NCI-H69 (cell line): Measurements from ENCODE around the gene LARP4B.

Experiments used
- DNase-seq: peaks from one replicate; lab custom pipeline; 2025; lab: John Stamatoyannopoulos, UW

LARP4B gene

DNA sequence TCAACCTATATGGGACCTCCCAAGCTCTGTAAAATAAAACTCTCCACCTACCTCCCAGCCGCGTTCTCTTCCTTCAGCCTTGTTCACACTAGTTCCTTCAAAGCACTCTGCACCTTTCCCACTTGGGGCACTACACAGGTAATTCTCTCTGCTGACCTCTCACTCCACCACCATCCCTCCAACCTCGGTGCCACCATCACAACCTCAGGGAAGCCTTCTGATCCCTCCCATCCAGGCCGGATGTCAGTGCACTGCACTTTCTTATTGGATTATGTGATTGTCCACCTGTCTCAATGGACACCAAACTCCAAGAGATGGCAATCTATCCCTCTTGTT lies 7.0 kb downstream of the LARP4B start:
- no peak for DNase-seq

DNA sequence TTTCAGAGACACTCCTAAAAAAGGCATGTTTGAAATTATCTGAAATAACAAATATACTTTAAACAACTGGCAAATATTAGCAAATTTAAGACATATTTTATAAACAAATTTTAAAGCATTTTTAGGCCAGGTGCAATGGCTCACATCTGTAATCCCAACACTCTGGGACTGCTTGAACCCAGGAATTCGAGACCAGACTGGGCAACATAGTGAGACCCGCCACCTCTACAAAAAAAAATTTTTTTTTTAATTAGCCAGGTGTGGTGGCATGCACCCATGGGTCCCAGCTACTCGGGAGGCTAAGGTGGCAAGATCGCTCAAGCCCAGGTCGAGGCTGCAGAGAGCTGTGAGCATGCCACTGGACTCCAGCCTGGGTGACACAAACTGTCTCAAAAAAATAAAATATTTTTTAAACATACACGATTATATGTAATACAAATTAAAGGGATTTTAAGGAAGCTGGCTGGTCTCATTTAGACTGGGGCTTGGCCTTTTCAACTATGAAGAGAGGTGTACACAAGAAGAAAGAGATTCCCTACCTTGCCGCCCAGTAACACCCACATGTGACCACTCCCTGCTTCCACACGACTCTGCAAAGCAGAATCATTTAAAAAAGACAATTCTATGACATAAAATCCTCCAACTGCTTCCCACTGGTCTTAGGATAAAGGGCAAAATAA lies 7.5 kb downstream of the LARP4B start:
- no peak for DNase-seq

DNA sequence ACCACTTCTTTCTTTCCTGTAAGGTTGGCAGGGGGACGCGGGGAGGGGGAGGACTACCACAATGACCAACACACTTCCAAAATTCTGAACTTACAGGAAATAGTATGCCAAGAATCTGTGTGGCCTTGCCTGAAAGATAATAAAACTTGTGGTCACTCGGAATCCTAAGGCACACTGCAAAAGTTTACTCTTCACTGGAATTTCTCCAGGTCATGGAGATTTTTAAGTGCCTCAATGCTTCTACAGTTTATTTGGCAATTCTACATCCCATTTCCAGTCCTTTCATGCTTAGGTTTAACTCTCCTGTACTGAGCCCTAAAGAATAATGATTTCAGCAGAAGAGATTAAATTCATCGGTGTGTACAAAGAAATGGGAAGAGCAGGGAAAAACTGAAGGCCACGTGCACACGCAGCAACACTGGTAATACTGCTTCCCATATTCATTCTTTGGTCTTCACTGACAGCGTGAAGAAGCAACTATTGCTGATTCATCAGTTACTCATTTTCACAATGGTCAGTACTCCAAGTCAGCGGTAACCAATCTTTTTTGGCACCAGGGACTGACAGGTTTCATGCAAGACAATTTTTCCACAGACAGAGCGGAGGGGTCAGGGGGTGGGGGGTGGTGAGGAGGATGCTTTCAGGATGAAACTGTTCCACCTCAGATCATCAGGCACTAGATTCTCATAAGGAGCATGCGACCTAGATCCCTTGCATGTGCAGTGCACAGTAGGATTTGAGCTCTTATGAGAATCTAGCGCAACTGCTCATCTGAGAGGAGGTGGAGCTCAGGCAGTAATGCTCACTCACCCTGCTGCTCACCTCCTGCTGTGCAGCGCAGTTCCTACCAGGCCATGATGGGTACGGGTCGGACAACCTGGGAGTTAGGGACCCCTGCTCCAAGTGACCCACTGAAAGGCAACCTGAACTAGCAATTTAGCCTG lies 9.8 kb downstream of the LARP4B start:
- DNase-seq: no peak

DNA sequence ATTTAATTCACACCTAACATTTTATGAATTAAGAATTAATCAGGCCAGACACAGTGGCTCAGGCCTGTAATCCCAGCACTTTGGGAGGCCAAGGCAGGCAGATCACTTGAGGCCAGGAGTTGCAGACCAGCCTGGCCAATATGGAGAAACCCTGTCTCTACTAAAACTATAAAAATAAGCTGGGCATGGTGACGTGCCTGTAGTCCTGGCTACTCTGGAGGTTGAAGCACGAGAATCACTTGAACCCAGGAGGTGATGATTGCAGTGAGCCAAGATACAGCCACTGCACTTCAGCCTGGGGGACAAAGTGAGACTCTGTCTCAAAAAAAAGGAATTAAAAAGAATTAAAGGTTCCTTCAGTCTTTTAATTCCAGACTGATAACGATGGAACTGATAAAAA lies 11.1 kb downstream of the LARP4B start:
- no peak for DNase-seq

DNA sequence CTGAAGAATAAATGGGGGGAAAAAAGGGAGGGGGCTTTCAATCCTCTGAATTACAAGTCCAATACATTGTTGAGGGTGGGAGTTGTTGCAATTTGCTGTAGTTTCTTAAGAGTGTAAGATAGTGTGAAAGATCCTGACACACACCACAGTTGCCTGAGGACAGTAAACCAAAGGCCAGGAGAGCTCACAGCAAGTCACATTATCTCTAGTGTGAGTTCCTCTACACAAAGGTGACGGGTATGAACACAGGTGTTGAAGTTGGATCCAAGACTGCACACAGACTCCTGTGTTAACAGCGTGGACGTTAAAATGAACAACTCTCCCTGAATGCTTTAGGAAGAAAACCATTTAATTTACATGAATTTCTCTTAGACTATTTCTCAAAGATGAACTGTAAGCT lies 12.0 kb downstream of the LARP4B start:
- DNase-seq: no peak

DNA sequence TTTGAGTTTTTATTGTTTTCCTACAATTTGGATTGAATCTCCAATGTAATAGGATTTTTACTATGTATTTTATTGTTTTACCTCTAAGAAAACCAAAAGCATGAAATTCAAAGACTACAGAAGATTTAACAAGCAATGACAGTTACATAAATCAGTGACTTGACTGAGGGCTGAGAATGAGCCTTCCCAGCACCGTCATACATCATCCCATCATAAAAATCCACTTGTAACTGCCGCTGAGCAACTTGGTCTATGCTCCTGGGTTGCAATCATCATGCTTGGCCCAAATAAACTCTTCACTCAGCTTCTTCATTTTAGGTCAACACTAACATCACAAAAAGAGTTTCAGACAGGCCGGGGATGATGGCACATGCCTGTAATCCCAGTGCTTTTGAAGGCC lies 13.5 kb downstream of the LARP4B start:
- DNase-seq: no peak

DNA sequence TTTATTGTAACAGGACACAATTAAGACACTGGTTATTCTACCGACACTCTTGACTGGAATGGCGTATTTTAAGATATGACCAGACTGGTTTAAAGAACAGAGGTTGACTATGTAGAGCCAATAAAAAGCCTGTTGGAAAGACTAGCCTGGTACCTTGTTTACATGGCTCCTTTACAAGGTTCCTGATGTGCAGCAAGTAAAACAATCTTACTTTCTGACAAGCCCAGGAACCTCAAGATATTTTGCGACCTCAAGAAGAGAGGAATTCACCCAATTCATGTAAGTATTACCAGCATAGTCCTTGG lies 14.1 kb downstream of the LARP4B start:
- DNase-seq: no peak

DNA sequence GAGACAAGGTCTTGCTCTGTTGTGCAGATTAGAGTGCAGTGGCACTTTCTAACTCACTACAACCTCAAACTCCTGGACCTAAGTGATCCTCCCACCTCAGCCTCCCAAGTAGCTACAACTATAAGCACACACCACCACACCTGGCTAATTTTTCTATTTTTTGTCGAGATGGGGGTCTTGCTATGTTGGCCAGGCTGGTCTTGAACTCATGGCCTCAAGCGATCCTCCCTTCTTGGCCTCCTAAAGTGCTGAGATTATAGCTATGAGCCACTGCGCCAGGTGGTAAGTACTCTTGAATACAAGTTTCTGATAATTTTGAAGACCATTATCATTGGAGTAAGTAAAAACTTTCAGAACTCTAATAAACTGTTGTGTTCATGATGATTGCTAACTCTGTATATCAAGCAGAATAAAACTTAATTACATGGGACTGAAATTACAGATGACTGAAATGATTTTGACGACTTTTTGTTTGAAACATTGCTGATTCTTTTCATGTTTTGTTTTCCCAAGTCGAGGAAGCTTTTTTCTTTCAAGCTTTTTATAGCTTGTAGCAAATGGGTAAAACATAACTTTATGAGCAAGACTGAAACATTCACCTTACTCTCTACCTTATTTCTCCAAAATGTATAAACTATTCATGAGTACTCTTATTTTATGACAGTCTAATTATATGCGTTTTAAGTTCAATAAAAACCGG lies 14.6 kb downstream of the LARP4B start:
- DNase-seq: no peak

DNA sequence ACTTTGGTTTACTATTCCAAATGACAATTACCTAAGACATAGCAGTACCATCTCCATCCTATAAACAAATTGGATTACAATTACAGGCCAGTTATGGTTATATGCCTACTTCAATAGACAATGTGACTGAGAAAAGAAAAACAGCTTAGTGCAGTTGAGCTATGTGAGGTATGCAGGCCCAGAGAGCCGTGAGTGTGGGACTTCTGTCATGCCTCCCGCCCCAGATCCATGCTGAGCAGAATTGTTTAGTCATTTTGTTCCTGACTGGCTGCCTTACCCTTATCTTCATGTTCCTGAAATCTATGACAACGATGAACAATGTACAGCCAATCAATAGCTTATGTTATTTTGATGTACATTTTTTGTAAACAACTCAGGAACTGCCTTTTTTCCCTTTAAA lies 21.7 kb downstream of the LARP4B start:
- no peak for DNase-seq

DNA sequence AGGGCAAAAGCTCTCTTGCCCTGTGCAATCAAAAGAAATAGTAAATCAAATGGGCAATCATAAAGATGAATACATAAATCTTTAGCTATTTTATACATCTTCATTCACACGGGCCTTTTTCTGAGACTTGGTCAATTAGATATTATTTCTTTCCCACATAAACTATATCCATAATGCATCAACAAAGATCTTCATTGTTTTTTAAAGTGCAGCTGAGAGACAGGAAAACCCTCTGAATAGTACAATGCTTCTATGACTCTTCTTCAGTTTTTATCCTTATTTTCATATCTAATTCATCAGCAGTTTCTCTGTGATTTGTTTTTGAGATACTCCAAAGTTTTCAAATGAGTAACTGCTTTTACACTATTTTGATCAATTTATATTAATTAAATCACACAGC lies 25.5 kb downstream of the LARP4B start:
- no peak for DNase-seq

DNA sequence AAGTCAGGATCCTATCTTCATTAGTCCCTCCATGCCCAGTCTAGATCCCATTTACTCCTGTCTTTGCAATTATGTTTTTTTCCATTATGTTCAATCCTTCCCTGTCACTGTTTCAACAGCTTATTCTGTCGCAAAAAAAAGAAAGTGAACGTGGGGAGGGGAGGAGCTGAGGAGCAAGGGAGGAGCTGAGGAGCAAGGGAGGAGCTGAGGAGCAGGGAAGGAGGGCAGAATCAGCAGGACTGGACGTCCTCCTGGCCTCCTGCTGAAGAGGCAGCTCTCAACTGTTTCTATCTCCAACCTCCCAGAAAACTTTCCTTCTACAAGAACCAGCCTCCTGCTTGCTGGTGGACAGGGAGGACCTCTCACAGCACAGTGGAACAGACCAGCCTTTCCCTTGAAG lies 26.0 kb downstream of the LARP4B start:
- no peak for DNase-seq

DNA sequence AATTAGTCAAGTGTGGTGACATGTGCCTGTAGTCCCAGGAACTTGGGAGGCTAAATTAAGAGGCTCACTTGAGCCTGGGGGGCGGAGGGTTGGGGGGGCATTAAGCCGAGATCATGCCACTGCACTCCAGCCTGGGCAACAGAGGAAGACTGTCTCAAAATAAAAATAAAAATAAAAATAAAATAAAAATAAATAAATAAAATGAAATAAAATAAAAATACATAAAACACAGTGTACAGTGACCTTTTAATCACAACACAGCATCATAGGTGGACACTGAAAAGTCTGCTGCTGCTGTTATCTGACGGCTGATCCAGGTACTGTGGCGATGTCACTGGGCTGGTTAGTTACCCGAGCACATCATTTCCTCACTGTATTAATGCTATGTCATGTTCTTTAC lies 27.1 kb downstream of the LARP4B start:
- DNase-seq: no peak

DNA sequence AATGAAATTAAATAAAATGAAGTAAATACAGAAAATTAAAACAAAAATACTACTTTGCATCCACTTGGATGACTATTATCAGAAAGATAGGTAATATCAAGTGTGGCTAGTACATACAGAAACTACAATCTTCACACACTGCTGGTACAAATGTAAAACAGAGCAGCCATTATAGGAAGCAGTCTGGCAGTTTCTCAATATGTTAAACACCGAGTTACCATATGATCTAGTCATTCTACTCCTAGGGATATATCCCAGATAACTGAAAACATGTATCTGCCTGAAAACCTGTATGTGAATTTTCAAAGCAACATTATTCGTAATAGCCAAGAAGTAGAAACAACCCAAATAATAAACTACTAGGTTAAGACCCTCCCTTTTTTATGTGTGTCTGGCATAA lies 33.4 kb downstream of the LARP4B start:
- no peak for DNase-seq

DNA sequence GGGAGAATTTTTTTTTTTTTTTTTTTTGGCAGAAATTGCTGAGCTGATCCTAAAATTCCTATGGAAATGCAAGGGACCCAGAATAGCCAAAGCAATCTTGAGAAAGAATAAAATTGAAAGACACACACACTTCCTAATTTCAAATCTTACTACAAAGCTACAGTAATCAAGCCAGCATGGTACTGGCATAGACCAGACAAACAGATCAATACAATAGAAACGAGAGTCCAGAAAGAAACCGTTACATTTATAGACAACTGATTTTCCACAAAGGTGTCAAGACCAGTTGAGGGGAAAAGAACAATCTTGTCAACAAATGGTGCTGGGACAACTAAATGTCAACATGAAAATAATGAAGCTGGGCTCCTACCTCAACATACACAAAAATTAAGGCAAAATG lies 34.5 kb downstream of the LARP4B start:
- DNase-seq: no peak

DNA sequence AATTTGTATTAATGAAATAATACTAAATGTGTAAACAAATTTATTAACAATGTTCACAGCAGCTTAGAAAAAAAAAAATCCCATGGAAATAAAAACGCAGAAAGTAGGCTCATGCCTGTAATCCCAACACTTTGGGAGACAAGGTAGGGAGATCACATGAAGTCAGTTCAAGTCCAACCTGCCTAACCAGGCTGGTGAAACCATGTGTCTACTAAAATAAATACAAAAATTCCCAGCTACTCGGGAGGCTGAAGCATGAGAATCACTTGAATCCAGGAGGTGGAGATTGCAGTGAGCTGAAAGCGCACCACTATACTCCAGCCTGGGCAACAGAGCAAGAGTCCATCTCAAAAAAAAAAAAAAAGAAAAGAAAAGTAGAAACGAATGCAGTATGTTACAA lies 36.2 kb downstream of the LARP4B start:
- no peak for DNase-seq

DNA sequence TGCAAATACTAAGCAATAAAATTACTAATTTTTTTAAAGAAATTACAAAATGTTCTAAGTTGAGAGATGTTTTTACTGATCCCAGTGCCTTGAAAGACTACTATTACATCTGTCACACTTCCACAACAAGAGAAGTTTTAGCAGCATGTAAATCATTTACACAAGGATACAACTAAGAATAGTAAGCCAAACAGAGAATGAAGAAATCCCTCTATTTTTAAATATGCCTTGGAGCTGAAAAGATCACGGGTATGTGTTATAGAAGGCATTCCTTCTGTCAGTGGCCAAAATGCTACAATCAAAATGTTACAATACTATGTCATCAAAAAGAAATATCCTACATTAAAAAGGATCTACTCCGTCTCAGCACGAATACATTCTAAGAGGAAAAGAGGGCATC lies 52.6 kb downstream of the LARP4B start:
- DNase-seq: no peak

DNA sequence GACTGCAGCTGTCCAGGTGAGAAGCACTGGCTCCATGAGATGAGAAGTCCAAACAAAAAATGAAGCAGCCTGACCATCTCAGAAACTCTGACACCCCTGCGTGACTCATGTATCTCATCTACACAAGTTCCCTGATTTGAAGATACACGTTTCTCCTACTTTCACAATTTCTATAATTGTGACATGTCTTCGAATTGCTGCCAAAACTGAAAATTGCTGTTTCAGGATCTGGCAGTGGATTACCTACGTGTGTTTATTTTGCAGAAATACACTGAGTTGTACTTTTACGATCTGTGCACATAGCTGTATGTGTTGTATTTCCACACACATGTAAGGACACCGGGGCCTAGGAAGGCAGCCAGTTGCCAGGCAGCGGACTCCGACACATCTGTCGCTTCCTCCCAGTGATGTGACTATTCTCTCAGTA lies 53.2 kb downstream of the LARP4B start:
- no peak for DNase-seq

DNA sequence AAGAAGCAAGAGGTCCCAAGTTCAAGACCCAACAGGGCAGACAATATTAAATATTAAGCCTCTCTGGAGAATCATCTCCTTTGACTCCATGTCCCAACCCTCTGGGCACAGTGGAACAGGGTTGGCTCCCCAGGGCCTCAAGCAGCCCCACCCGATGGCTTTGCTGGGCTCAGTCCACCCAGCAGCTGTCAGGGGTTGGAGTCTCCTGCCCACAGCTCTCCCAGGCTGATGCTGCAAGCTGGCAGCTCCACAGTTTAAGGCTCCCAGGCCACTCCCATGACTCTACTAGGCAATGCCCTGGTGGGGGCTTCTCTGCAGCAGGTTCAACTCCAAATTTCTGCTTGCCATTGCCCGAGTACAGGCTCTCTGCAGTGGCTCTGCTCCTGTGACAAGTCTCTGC lies 55.1 kb downstream of the LARP4B start:
- no peak for DNase-seq

DNA sequence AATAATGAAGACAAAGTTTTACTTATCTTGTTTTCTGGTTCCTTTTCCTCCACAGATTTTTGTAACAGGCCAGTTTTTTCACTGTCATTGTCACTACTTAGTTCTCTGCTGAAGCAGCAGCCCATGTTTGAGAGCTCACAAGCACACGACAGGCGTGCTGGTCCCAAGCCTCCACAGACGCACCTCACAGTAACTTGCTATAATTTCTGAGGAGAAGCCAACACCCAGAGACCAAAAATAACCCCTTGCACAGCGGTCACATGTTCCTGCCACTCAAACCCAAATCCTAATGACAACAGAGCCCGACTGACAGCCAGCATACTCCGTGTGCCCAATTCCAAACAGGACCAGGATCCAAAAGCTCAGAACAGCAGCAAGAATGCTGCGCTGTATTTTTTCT lies 58.5 kb downstream of the LARP4B start:
- DNase-seq: no peak

DNA sequence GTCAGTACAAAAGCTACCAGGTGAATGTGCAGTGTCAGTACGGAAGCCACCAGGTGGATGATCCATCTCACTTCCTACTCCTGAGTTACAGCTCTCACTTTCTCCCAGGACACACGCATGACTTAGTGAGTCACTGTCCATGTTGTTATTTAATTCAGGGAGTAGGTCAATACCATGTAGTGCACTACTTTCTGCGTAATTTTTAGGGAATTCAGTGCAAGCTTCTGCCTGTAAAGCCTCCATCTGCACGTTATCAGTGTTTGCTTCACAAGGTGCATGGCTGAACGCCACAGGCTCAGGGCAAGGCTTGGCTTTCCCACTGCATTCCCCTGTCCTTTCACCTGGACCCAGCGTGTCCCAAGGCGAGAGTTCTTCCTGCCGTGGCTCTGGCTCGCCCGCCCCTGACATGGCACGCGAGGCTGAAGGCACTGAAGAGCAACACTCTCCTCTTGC lies 59.5 kb downstream of the LARP4B start:
- DNase-seq: no peak

DNA sequence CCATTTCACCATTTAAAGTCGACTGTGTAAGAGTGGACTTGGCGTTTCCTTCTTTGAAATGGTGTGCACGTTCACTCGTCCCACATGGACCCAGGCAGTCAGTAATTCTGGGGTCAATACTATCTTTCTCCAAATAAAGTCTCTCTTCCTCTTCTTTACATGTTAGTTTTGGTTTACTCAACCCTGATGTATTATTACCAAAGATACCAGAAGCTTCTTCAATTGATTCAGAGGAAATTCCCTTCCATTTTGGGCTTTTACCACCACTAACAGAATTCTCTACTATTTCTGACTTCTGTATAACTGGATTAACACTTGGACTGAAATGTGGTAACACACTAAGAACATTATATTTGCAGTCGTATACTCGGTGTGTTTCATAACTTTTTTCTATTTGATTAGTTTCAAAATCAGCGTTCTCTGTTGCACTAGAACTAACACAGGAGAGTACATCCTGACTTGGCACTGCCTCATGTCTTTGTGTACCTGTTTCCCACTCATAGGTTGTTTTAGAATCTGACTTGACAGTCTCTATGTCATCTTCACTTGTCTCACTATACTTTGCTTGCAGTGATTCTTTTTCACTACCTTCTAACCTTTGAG lies 60.8 kb downstream of the LARP4B start:
- no peak for DNase-seq

DNA sequence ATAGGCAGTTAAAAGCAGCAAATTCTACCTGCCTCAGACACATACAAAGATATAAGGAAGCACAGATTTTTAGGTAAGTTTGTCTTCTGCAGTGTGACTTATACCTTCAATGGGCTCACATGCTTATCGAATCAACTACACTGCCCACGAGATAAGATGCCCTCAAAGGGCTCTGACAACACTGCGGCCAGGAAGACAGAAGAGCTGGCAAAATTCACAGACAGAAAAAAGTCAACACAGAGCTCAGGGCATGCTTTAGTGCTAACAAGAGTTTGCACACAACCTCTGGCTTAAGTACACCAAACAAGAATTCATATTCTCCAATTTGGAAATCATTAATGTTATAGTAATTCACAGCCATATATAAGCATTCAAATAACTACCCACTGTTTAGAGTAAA lies 62.3 kb downstream of the LARP4B start:
- DNase-seq: no peak

DNA sequence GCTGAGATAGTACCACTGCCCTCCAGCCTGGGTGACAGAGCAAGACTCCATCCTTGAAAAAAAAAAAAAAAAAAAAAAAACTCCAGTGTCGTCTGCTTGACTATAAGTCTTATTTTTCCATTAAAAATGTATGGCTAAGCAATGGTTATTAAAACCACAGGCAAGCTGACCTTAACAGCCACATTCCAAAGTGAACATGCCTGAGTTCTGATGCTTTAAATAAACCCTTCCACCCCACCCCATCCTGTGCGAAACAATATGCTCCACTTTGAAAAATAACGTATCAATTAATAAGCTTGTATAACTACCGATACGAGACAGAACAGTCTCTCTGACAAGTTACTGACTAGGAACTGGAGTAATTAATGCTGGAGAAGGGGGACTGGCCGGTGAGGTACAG lies 63.7 kb downstream of the LARP4B start:
- no peak for DNase-seq
